ENCODE measurements around the gene MAGEF1. TPM values are rescaled to one million over a fixed set of nuclear protein-coding genes. Genes with fewer than 3 reads are reported as not detected.

MAGEF1 gene
- total and polyA plus RNA-seq, 2 of the 8 experiments (the other 6 are each of a cell fraction or from before 2014, with no cell fraction given) = 26.5 to 56.7 TPM

DNA sequence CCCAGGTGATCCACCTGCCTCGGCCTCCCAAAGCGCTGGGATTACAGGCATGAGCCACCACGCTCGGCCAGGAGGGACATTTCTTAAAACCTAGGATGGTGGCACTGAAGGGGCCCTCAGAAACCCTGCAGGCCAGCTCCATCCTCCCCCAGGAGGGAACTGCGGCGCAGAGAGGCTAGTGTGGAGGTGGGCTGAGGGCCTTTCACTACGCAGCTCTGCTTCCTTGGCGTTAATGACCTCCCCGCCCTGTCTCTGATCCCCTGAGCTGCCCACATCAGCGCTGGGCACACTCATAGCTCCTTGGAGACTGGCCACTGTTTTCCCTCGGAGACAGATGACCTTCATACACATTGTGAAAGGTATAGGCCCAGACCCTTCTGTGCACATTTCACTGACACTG lies 46.2 kb upstream of the MAGEF1 start:
- no peak for FAIRE-seq
- 93% methylated on average over 11 of the region's 11 CpGs; no CpG with 5 or more reads in 1 of the 2 experiments for WGBS, 2 experiments (ENCODE audit: extremely low coverage in 1 of 2, insufficient coverage in 1 of 2, insufficient read length in 1 of 2, insufficient replicate concordance in 2 of 2, low coverage in 1 of 2, low lambda C conversion rate in 2 of 2, missing lambda C conversion rate in 1 of 2)
- H3K79me2 ChIP-seq (ENCODE audit: control insufficient read depth in 1 of 2, insufficient read depth in 2 of 2, low read length in 2 of 2) = no peaks in the 10 kb centered on the region
- no peak for TF ChIP-seq CHD2 (IDR thresholded peaks at IDR 0.05; ENCODE audit: low read length)
- no peak for TF ChIP-seq CREB1 (IDR thresholded peaks at IDR 0.05)
- no peak for TF ChIP-seq NANOG (IDR thresholded peaks at IDR 0.05; ENCODE audit: insufficient read depth, low read depth, low read length, poor library complexity, severe bottlenecking)

More for the DNA sequence above, 46.2 kb upstream of the MAGEF1 start:
- H3K14ac ChIP-seq (ENCODE audit: insufficient read length) = no peak overlapping the region
- H4K20me1 ChIP-seq (replicated peaks in 1 of 2; ENCODE audit: control insufficient read depth in 1 of 2, insufficient read depth in 2 of 2, low read length in 2 of 2) = no peaks in the 10 kb centered on the region
- POLR2A ChIA-PET (ENCODE audit: partially characterized antibody) = interaction anchor here (1.7 kb wide), 1 partner anchor 19 kb away, joined by 3 read pairs; no protein-coding TSS in a partner anchor
- CTCF ChIA-PET (ENCODE audit: partially characterized antibody) = interaction anchor here (0.9 to 6.8 kb wide), 8 partner anchors 9 to 193 kb away, joined by 3 to 42 read pairs (median 4); no protein-coding TSS in a partner anchor
- H4K91ac ChIP-seq (replicated peaks; ENCODE audit: insufficient read length, low read length) = no peak overlapping the region
- 0 out of 7 replicates have a peak, but pooled peaks cover 0 to 3% (median 1%) of the 10 kb centered on the region in 4 experiments for H3K27me3 ChIP-seq (replicated peaks in 1 of 4; ENCODE audit: control insufficient read depth in 3 of 4, extremely low read depth in 1 of 4, insufficient read depth in 3 of 4, low read length in 3 of 4)
- no peak overlapping the region for H4K8ac ChIP-seq (ENCODE audit: extremely low read depth, insufficient read depth, low read length)
- H2AK5ac ChIP-seq (ENCODE audit: low read depth, low read length) = no peak overlapping the region
- H2BK5ac ChIP-seq (ENCODE audit: low read depth, low read length) = no peak overlapping the region
- no peak overlapping the region for H3K4me2 ChIP-seq (ENCODE audit: insufficient read depth in 1 of 2, low read depth in 2 of 2, low read length in 2 of 2)
- no peaks in the 10 kb centered on the region for H3K79me1 ChIP-seq (ENCODE audit: low read depth, low read length)
- no peak overlapping the region for H3K27ac ChIP-seq (ENCODE audit: low read depth, low read length)
- no peak overlapping the region for H3K9ac ChIP-seq (replicated peaks in 1 of 4; ENCODE audit: extremely low read depth in 1 of 4, low read depth in 3 of 4, low read length in 3 of 4)
- no peak overlapping the region for H2BK20ac ChIP-seq (ENCODE audit: low read length)
- peaks cover 3 to 29% (median 15%) of the 10 kb centered on the region in 4 experiments for H3K4me1 ChIP-seq (replicated peaks in 1 of 4; ENCODE audit: control insufficient read depth in 3 of 4, insufficient read depth in 4 of 4, low read length in 3 of 4)
- H3K18ac ChIP-seq (ENCODE audit: extremely low read depth, low read length) = no peak overlapping the region
- no peak overlapping the region for H3K56ac ChIP-seq (replicated peaks; ENCODE audit: insufficient read length, low read depth, low read length)
- H3K23ac ChIP-seq (ENCODE audit: insufficient read length) = no peak overlapping the region
- H2AFZ ChIP-seq (ENCODE audit: low read length) = no peak overlapping the region
- no peak overlapping the region for H4K5ac ChIP-seq (ENCODE audit: insufficient read length, low read depth, low read length)
- H3K4me3 ChIP-seq (ENCODE audit: extremely low read depth in 1 of 4, insufficient read depth in 2 of 4, low read depth in 3 of 4, low read length in 4 of 4) = no peak overlapping the region
- no peak overlapping the region for H3K4ac ChIP-seq (replicated peaks; ENCODE audit: insufficient read length, low read depth, low read length)
- peak overlapping the region; percentile 18; the same call in 1 of the 2 replicates for H2BK15ac ChIP-seq (ENCODE audit: low read length)
- H2BK120ac ChIP-seq (replicated peaks; ENCODE audit: low read depth, low read length) = no peak overlapping the region
- H3K36me3 ChIP-seq (ENCODE audit: control insufficient read depth in 2 of 4, insufficient read depth in 4 of 4, low read length in 3 of 4) = no peaks in the 10 kb centered on the region
- H3K9me3 ChIP-seq (ENCODE audit: insufficient read depth in 2 of 2, low read depth in 1 of 2, low read length in 1 of 2) = no peaks in the 10 kb centered on the region
- no peak overlapping the region for H2BK12ac ChIP-seq (ENCODE audit: low read depth, low read length)
- DNase-seq (ENCODE audit: low read depth in 1 of 2, low spot score in 2 of 2) = no peak
- no peaks in the 10 kb centered on the region; the same call in 1 of the 2 replicates for H3K23me2 ChIP-seq (ENCODE audit: low read depth, low read length)
